H9 (cell line): Measurements from ENCODE around the gene FCHSD2. TPM values are rescaled to one million over a fixed set of nuclear protein-coding genes. Genes with fewer than 3 reads are reported as not detected.
A peak's percentile ranks its signal among the peaks of the same experiment; 100 is the strongest.

ENCODE experiments used
- DNase-seq: peaks from one replicate; pipeline ENCODE4 v3.0.0-alpha.2; 2017
- H2AFZ ChIP-seq: one replicate; pipeline ENCODE4 v1.6.1; 2013; ENCODE audit warnings: mild to moderate bottlenecking, low read length, control low read depth, moderate library complexity
- H2AK5ac ChIP-seq: 2 replicates; pipeline ENCODE4 v1.6.1; 2013; ENCODE audit warnings: low read length, control low read depth, mixed read lengths; ENCODE audit not compliant: insufficient read length
- H2BK120ac ChIP-seq: one replicate; pipeline ENCODE4 v1.6.1; 2013; ENCODE audit warnings: low read depth, mild to moderate bottlenecking, low read length, control low read depth, inconsistent platforms; ENCODE audit not compliant: poor library complexity, severe bottlenecking
- H2BK12ac ChIP-seq: 2 replicates; pipeline ENCODE4 v1.6.1; 2013; ENCODE audit warnings: low read length, control low read depth, mixed read lengths, low read depth; ENCODE audit not compliant: insufficient read length
- H2BK15ac ChIP-seq: 2 replicates; pipeline ENCODE4 v1.6.1; 2013; ENCODE audit warnings: low read depth, low read length, control low read depth
- H2BK20ac ChIP-seq: one replicate; pipeline ENCODE4 v1.6.1; 2013; ENCODE audit warnings: low read depth, mild to moderate bottlenecking, low read length, control low read depth, inconsistent platforms; ENCODE audit not compliant: poor library complexity, severe bottlenecking
- H2BK5ac ChIP-seq: 2 replicates; pipeline ENCODE4 v1.6.1; 2013; ENCODE audit warnings: low read length, control low read depth, mixed read lengths; ENCODE audit not compliant: insufficient read length
- H3K14ac ChIP-seq: 2 replicates; pipeline ENCODE4 v1.6.1; 2013; ENCODE audit warnings: low read length, control low read depth; ENCODE audit not compliant: insufficient read depth
- H3K18ac ChIP-seq: 2 replicates; pipeline ENCODE4 v1.6.1; 2013; ENCODE audit warnings: low read depth, mild to moderate bottlenecking, mixed read lengths, low read length, control low read depth; ENCODE audit not compliant: insufficient read length
- H3K23ac ChIP-seq: 2 replicates; pipeline ENCODE4 v1.6.1; 2013; ENCODE audit warnings: low read length, control low read depth, mixed read lengths, low read depth; ENCODE audit not compliant: insufficient read length
- H3K23me2 ChIP-seq: 2 replicates; pipeline ENCODE4 v1.6.1; 2013; ENCODE audit warnings: low read depth, mild to moderate bottlenecking, mixed read lengths, low read length, control low read depth; ENCODE audit not compliant: insufficient read length, poor library complexity, severe bottlenecking
- H3K27ac ChIP-seq: 2 replicates; pipeline ENCODE4 v1.5.1; 2013; ENCODE audit warnings: low read length, control low read depth, mixed read lengths, low read depth; ENCODE audit not compliant: insufficient read length
- H3K27me3 ChIP-seq: 2 replicates; pipeline ENCODE4 v1.6.1; 2013; ENCODE audit warnings: low read length, control low read depth, inconsistent platforms; ENCODE audit not compliant: insufficient read depth
- H3K4ac ChIP-seq: 2 replicates; pipeline ENCODE4 v1.6.1; 2013; ENCODE audit warnings: low read depth, mild to moderate bottlenecking, control low read depth, inconsistent platforms, low read length, moderate library complexity
- H3K4me1 ChIP-seq: 2 replicates; pipeline ENCODE4 v1.6.1; 2013; ENCODE audit warnings: low read length, control low read depth, inconsistent platforms; ENCODE audit not compliant: insufficient read depth
- H3K4me2 ChIP-seq: 2 replicates; pipeline ENCODE4 v1.6.1; 2013; ENCODE audit warnings: low read length, control low read depth, mixed read lengths; ENCODE audit not compliant: insufficient read length, insufficient read depth
- H3K56ac ChIP-seq: 2 replicates; pipeline ENCODE4 v1.6.1; 2013; ENCODE audit warnings: low read depth, mild to moderate bottlenecking, mixed read lengths, low read length, control low read depth; ENCODE audit not compliant: insufficient read length
- H3K79me1 ChIP-seq: 2 replicates; pipeline ENCODE4 v1.6.1; 2013; ENCODE audit warnings: low read depth, mild to moderate bottlenecking, moderate library complexity, low read length, control low read depth, inconsistent platforms; ENCODE audit not compliant: insufficient read depth, poor library complexity, severe bottlenecking
- H3K79me2 ChIP-seq: 2 replicates; pipeline ENCODE4 v1.6.1; 2013; ENCODE audit warnings: low read length, control low read depth, inconsistent platforms; ENCODE audit not compliant: insufficient read depth
- H3K9ac ChIP-seq: 2 replicates; pipeline ENCODE4 v1.6.1; 2013; ENCODE audit warnings: low read length, control low read depth, mixed read lengths; ENCODE audit not compliant: insufficient read length; ENCODE audit errors: extremely low read depth
- H3K9me3 ChIP-seq: one replicate; pipeline ENCODE4 v1.6.1; 2013; ENCODE audit warnings: low read depth, low read length, inconsistent platforms; ENCODE audit not compliant: control insufficient read depth
- H3T11ph ChIP-seq: one replicate; pipeline ENCODE4 v1.6.1; 2013; ENCODE audit warnings: mild to moderate bottlenecking, low read length, control low read depth, inconsistent platforms
- H4K20me1 ChIP-seq: one replicate; pipeline ENCODE4 v1.6.1; 2013; ENCODE audit not compliant: control insufficient read depth, insufficient read length, insufficient read depth
- H4K5ac ChIP-seq: 2 replicates; pipeline ENCODE4 v1.6.1; 2013; ENCODE audit warnings: low read depth, mild to moderate bottlenecking, mixed read lengths, low read length, control low read depth; ENCODE audit not compliant: insufficient read length
- H4K8ac ChIP-seq: replicated peaks from 2 replicates; pipeline ENCODE4 v1.6.1; 2013; ENCODE audit warnings: low read length, control low read depth, mixed read lengths, low read depth; ENCODE audit not compliant: insufficient read length
- H4K91ac ChIP-seq: 2 replicates; pipeline ENCODE4 v1.6.1; 2013; ENCODE audit warnings: low read depth, mild to moderate bottlenecking, moderate library complexity, mixed read lengths, low read length, control low read depth; ENCODE audit not compliant: insufficient read length
- H3K27ac Mint-ChIP-seq, 3 experiments: 2 replicates in 2 of 3; 3 replicates in 1 of 3; pipeline ENCODE4 v1.8.0; 2020 to 2021; ENCODE audit warnings: mixed read lengths in 3 of 3, mild to moderate bottlenecking in 1 of 3, moderate library complexity in 1 of 3
- H3K27me3 Mint-ChIP-seq: 2 replicates; pipeline ENCODE4 v1.8.0; 2021; ENCODE audit warnings: low read depth, mild to moderate bottlenecking, moderate library complexity, mixed read lengths
- H3K36me3 Mint-ChIP-seq, 3 experiments: 2 replicates in 2 of 3; 3 replicates in 1 of 3; pipeline ENCODE4 v1.8.0; 2020 to 2021; ENCODE audit warnings: low read depth in 3 of 3, mixed read lengths in 3 of 3; ENCODE audit not compliant: insufficient read depth in 1 of 3
- H3K4me1 Mint-ChIP-seq, 2 experiments: 2 replicates each; pipeline ENCODE4 v1.8.0; 2020; ENCODE audit warnings: mixed read lengths in 2 of 2
- H3K4me3 Mint-ChIP-seq, 2 experiments: 2 replicates in 1 of 2; 3 replicates in 1 of 2; pipeline ENCODE4 v1.8.0; 2020 to 2021; ENCODE audit warnings: mild to moderate bottlenecking in 2 of 2, mixed read lengths in 2 of 2, moderate library complexity in 1 of 2
- H3K9me3 Mint-ChIP-seq, 2 experiments: 2 replicates in 1 of 2; 3 replicates in 1 of 2; pipeline ENCODE4 v1.8.0; 2020; ENCODE audit warnings: mild to moderate bottlenecking in 2 of 2, mixed read lengths in 2 of 2, moderate library complexity in 1 of 2
- CTCF ChIP-seq: fragments of 200-600 bp; sonication (generic); conservative IDR thresholded peaks from 3 replicates; pipeline ENCODE4 v1.8.0; 2021; ENCODE audit warnings: antibody characterized with exemption, mild to moderate bottlenecking
- WGBS: extraction: QIAGEN DNeasy Blood & Tissue Kit; methylation state at CpG from one replicate; pipeline ENCODE4 v1.1.7; 2013; ENCODE audit warnings: missing lambda C conversion rate, low lambda C conversion rate, mixed read lengths; ENCODE audit not compliant: insufficient read length; ENCODE audit errors: extremely low coverage; 5-methylcytosine and 5-hydroxymethylcytosine counted together
- total RNA-seq: library from RNA; stranded (reverse); gene quantifications from 2 replicates; pipeline ENCODE4 v1.2.1, GENCODE V29; 2021

The FCHSD2 gene
- total RNA-seq, 1 experiment from 2014 or later: 17.8 TPM

- H3K9me3 Mint-ChIP-seq: no peaks in the 10 kb centered on the region; a peak in 2 of 5 replicates
- Histone ChIP-seq H2BK120ac (no peak overlapping the region), H3K18ac (peak overlapping the region; percentile 23), H3K27ac (no peak overlapping the region), H2AK5ac (no peak overlapping the region), H3K4ac (no peak overlapping the region), H3K79me1 (no peaks in the 10 kb centered on the region), H3K14ac (peak overlapping the region; percentile 4; the same call in 1 of the 2 replicates), H2BK5ac (no peak overlapping the region), H3K79me2 (no peaks in the 10 kb centered on the region), H4K91ac (no peak overlapping the region), H2BK12ac (no peak overlapping the region), H3T11ph (no peak overlapping the region), H2BK20ac (no peak overlapping the region), H3K4me1 (peaks cover 2% of the 10 kb centered on the region; the same call in 1 of the 2 replicates), H3K9me3 (no peaks in the 10 kb centered on the region), H4K20me1 (no peaks in the 10 kb centered on the region), H3K56ac (no peak overlapping the region), H4K5ac (no peak overlapping the region), H3K23me2 (peaks cover 13% of the 10 kb centered on the region), H2BK15ac (no peak overlapping the region), H4K8ac (no peak overlapping the region), H3K9ac (no peak overlapping the region), H3K4me2 (peak overlapping the region; percentile 61), H3K23ac (no peak overlapping the region), H2AFZ (no peak overlapping the region), H3K27me3 (no peaks in the 10 kb centered on the region; the same call in 1 of the 2 replicates)
- peak; percentile 61 for DNase-seq
- peaks cover 4 to 20% (median 18%) of the 10 kb centered on the region in 3 experiments; a peak in 6 of 7 replicates for H3K36me3 Mint-ChIP-seq
- WGBS: no CpG with 5 or more reads among the region's 50 CpGs
- H3K27me3 Mint-ChIP-seq: peaks cover 23% of the 10 kb centered on the region
- H3K4me1 Mint-ChIP-seq: peaks cover 12% of the 10 kb centered on the region in 2 experiments
- no peak for TF ChIP-seq CTCF
- peak overlapping the region; percentile 62 to 65 for H3K4me3 Mint-ChIP-seq
- H3K27ac Mint-ChIP-seq: no peak overlapping the region
These were observed 320.7 kb downstream of the FCHSD2 start for GRCh38 chr11:72821221-72821919.
